Calu3 (cell line): ENCODE measurements around the gene COX7A2L. TPM values are rescaled to one million over a fixed set of nuclear protein-coding genes. Genes with fewer than 3 reads are reported as not detected.
"Not testable (repeated sequence)": the region's sequence is repeated elsewhere in the genome, so short reads cannot be mapped to it uniquely, and the experiment has no call there.

Experiments used
- BruUV-seq: library from RNA; stranded (reverse); fragments of 400-500 nt; replicated peaks from 2 replicates; lab custom pipeline; 2021; lab: Mats Ljungman, UMichigan
- CTCF ChIA-PET: fragments of 300-600 bp; sonication (Branson Sonifier 250); formaldehyde crosslinking; loops from one replicate; lab custom pipeline; 2022; ENCODE audit warnings: antibody characterized with exemption; lab: Charles Lee
- DNase-seq: peaks from one replicate; pipeline ENCODE4 v3.0.0; 2022
- H3K27ac Mint-ChIP-seq: one replicate; pipeline ENCODE4 v1.8.0; 2022; ENCODE audit warnings: mixed read lengths; ENCODE audit not compliant: unreplicated experiment
- H3K27me3 Mint-ChIP-seq: one replicate; pipeline ENCODE4 v1.8.0; 2022; ENCODE audit warnings: mixed read lengths; ENCODE audit not compliant: unreplicated experiment
- H3K36me3 Mint-ChIP-seq: one replicate; pipeline ENCODE4 v1.8.0; 2022; ENCODE audit warnings: mild to moderate bottlenecking, moderate library complexity, mixed read lengths; ENCODE audit not compliant: insufficient read depth, unreplicated experiment
- H3K4me1 Mint-ChIP-seq: one replicate; pipeline ENCODE4 v1.8.0; 2022; ENCODE audit warnings: mild to moderate bottlenecking, low read depth, mixed read lengths; ENCODE audit not compliant: unreplicated experiment
- H3K4me3 Mint-ChIP-seq: one replicate; pipeline ENCODE4 v1.8.0; 2022; ENCODE audit warnings: mild to moderate bottlenecking, low read depth, moderate library complexity, mixed read lengths; ENCODE audit not compliant: unreplicated experiment
- H3K9me3 Mint-ChIP-seq: one replicate; pipeline ENCODE4 v1.8.0; 2022; ENCODE audit warnings: low read depth, mixed read lengths; ENCODE audit not compliant: unreplicated experiment
- intact Hi-C: fragments of 100-400 bp; cut with micrococcal nuclease; formaldehyde crosslinking; loops from one replicate; pipeline ENCODE4 v1.10.0; 2022; ENCODE audit not compliant: unreplicated experiment
- total RNA-seq: library from RNA; stranded (reverse); gene quantifications from 2 replicates; pipeline ENCODE4 v1.2.3, GENCODE V29; 2022
- TF ChIP-seq, protein P1 (sequence below): fragments of 200-600 bp; IDR thresholded peaks from one replicate; pipeline ENCODE4 v1.8.0; 2022; ENCODE audit warnings: antibody characterized with exemption; ENCODE audit not compliant: unreplicated experiment

The COX7A2L gene
- total RNA-seq, 1 experiment from 2014 or later: 98.0 TPM

DNA sequence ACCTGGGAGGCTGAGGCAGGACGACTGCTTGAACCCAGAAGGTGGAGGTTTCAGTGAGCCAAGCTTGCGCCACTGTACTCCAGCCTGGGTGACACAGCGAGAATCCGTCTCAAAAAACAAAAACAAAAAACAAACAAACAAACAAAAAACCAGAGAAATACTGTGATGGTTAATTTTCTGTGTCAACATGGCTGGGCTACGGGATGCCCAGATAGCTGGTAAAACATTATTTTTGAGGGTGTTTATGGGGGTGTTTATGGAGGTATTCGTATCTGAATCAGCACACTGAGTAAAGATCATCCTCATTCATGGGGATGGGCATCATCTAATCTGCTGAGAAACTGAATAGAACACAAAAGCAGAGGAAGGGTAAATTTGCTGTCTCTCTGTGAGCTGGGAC lies 40.8 kb upstream of the COX7A2L start:
- Mint-ChIP-seq H3K9me3 (no peaks in the 10 kb centered on the region), H3K4me3 (no peak overlapping the region), H3K27me3 (no peaks in the 10 kb centered on the region), H3K36me3 (no peaks in the 10 kb centered on the region), H3K27ac (no peak overlapping the region), H3K4me1 (no peaks in the 10 kb centered on the region)
- intact Hi-C loops: no loop called here
- TF ChIP-seq, protein P1, sequence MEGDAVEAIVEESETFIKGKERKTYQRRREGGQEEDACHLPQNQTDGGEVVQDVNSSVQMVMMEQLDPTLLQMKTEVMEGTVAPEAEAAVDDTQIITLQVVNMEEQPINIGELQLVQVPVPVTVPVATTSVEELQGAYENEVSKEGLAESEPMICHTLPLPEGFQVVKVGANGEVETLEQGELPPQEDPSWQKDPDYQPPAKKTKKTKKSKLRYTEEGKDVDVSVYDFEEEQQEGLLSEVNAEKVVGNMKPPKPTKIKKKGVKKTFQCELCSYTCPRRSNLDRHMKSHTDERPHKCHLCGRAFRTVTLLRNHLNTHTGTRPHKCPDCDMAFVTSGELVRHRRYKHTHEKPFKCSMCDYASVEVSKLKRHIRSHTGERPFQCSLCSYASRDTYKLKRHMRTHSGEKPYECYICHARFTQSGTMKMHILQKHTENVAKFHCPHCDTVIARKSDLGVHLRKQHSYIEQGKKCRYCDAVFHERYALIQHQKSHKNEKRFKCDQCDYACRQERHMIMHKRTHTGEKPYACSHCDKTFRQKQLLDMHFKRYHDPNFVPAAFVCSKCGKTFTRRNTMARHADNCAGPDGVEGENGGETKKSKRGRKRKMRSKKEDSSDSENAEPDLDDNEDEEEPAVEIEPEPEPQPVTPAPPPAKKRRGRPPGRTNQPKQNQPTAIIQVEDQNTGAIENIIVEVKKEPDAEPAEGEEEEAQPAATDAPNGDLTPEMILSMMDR: no peak
- BruUV-seq: no TSS peak
- no peak for DNase-seq
- CTCF ChIA-PET: no interaction called here

DNA sequence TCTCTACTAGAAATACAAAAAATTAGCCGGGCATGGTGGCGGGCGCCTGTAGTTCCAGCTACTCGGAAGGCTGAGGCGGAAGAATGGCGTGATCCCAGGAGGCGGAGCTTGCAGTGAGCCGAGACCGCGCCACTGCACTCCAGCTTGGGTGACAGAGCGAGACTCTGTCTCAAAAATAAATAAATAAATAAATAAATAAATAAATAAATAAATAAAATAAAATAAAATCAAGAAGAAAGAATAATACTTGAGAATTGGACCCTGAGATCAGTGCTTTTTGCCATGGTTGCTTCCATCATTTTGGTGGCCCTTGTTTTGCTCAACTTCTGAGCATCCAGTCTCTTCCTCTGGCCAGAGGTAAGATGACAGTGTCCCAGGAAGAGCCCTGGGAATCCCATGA lies 37.0 kb upstream of the COX7A2L start:
- H3K9me3 Mint-ChIP-seq, H3K4me3 Mint-ChIP-seq, H3K4me1 Mint-ChIP-seq, DNase-seq, H3K27ac Mint-ChIP-seq, H3K36me3 Mint-ChIP-seq, intact Hi-C loops, BruUV-seq, CTCF ChIA-PET: not testable (repeated sequence)
- H3K27me3 Mint-ChIP-seq: peaks cover 15% of the 10 kb centered on the region

DNA sequence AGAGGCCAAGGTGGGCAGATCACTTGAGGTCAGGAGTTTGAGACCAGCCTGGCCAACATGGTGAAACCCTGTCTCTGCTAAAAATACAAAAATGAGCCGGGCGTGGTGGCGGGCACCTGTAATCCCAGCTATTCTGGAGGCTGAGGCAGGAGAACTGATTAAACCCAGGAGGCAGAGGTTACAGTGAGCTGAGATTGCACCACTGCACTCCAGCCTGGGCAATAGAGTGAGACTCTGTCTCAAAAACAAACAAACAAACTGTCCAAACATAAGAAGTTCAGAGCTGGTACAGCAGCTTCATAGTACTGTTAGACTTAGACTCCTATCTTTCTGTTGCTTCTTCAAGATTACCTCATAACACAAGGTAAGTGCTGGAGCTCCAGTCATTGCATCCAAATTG lies 32.3 kb upstream of the COX7A2L start:
- H3K36me3 Mint-ChIP-seq, H3K4me3 Mint-ChIP-seq, CTCF ChIA-PET, H3K27ac Mint-ChIP-seq, BruUV-seq, intact Hi-C loops, H3K9me3 Mint-ChIP-seq, DNase-seq, H3K4me1 Mint-ChIP-seq: not testable (repeated sequence)
- peaks cover 15% of the 10 kb centered on the region for H3K27me3 Mint-ChIP-seq

DNA sequence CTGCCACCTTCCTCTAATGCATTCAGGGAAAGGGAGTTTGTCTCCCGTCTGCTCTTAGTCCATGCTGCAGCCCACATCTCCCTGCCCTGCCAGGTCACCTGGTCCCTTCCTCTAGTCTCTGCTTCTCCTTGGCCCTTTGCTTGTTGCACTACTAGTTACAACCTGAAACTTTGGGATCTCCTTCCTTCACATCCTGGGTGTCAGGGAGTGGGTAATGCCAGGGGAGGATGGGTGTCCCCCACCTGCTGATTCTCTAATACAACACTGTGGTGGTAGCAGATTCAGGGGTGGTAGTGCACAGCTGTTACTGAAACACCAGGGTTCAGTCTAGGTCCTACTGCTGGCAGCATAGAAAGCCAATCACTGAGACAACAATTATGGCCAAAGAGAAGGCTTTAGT lies 31.2 kb upstream of the COX7A2L start:
- CTCF ChIA-PET: no interaction called here
- Mint-ChIP-seq H3K27ac (no peak overlapping the region), H3K9me3 (no peaks in the 10 kb centered on the region), H3K4me3 (no peak overlapping the region), H3K4me1 (no peaks in the 10 kb centered on the region), H3K36me3 (no peaks in the 10 kb centered on the region), H3K27me3 (peaks cover 15% of the 10 kb centered on the region)
- BruUV-seq: no TSS peak
- TF ChIP-seq, protein P1: no peak
- intact Hi-C loops: no loop called here
- DNase-seq: no peak

DNA sequence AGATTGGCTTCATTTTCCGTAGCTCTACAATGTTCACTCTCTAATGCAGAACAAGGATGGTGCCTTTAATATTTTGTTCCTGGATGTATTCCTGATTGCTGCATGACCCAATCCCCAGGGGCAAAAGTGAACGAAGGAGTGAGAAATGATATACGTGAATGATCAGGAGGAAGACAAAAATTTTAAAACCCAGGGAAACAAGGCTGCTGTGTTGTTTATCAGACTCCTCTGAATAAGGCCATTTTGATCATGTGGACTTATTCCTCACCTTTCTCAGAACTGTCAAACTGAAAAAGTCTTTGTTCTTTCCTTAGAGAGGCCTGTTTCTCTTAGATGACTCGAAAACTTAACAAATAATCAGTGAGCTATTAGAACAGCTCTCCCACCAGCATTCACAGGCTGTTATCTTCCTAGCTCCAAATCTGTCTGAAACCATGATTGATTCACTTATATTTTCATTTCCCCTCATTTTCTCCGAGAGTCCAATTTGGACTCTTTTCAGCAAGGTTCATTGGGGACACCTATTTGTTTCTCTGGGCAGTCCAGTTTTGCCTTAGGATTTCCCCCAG lies 29.5 kb upstream of the COX7A2L start:
- Mint-ChIP-seq H3K4me1 (peaks cover under 1% of the 10 kb centered on the region), H3K27ac (no peak overlapping the region), H3K9me3 (no peaks in the 10 kb centered on the region), H3K4me3 (no peak overlapping the region), H3K27me3 (peaks cover 19% of the 10 kb centered on the region), H3K36me3 (no peaks in the 10 kb centered on the region)
- TF ChIP-seq, protein P1: no peak
- DNase-seq: no peak
- no TSS peak for BruUV-seq
- CTCF ChIA-PET: interaction anchor here (1.1 kb wide), 1 partner anchor 273 kb away, joined by 3 read pairs; no protein-coding TSS in a partner anchor
- intact Hi-C loops: no loop called here
